ENCODE results near the gene GAS2L3. TPM values are rescaled to one million over a fixed set of nuclear protein-coding genes. Genes with fewer than 3 reads are reported as not detected.

The GAS2L3 gene
- polyA plus RNA-seq, 1 of the 3 experiments (the other 2 are of a cell fraction) = 1.6 TPM

- Histone ChIP-seq H3K4me1 (ENCODE audit: control insufficient read depth in 1 of 2, insufficient read depth in 2 of 2, low read depth in 1 of 2, low read length in 1 of 2) (no peaks in the 10 kb centered on the region; a peak in 1 of 4 replicates), H3F3A (replicated peaks; ENCODE audit: insufficient read depth) (no peaks in the 10 kb centered on the region), H3K4me2 (no peak overlapping the region), H3K9ac (no peak overlapping the region), H3K79me2 (ENCODE audit: insufficient read depth) (no peaks in the 10 kb centered on the region), H3K27ac (ENCODE audit: low read depth in 2 of 2, low read length in 1 of 2) (no peak overlapping the region), H3K9me3 (no peaks in the 10 kb centered on the region), H3K9me2 (no peaks in the 10 kb centered on the region), H4K20me1 (ENCODE audit: insufficient read depth) (no peaks in the 10 kb centered on the region), H3K36me3 (replicated peaks in 1 of 2; ENCODE audit: control insufficient read depth in 1 of 2, insufficient read depth in 2 of 2, low read length in 1 of 2) (no peaks in the 10 kb centered on the region), H2AFZ (ENCODE audit: low read depth) (no peak overlapping the region), H3K27me3 (ENCODE audit: insufficient read depth) (no peaks in the 10 kb centered on the region; the same call in 1 of the 2 replicates), H3K4me3 (ENCODE audit: low read depth in 2 of 2, low read length in 1 of 2) (no peak overlapping the region)
- POLR2A ChIA-PET = no interaction called here
- DNase-seq = no peak
- 13% methylated on average over 3 of the region's 3 CpGs for WGBS (ENCODE audit: low lambda C conversion rate)
- CTCF ChIA-PET = no interaction called here
- TF ChIP-seq FOXM1 (IDR thresholded peaks at IDR 0.05; ENCODE audit: low read depth) (no peak), TEAD4 (IDR thresholded peaks at IDR 0.05; ENCODE audit: borderline replicate concordance, insufficient read depth) (no peak), PBX3 (IDR thresholded peaks at IDR 0.05) (no peak), RXRA (IDR thresholded peaks at IDR 0.05; ENCODE audit: borderline replicate concordance, low read depth) (no peak), FOSL2 (IDR thresholded peaks at IDR 0.05; ENCODE audit: borderline replicate concordance, low read depth) (no peak), IRF3 (IDR thresholded peaks at IDR 0.05; ENCODE audit: low read depth, low read length) (no peak), MEF2A (IDR thresholded peaks at IDR 0.05; ENCODE audit: borderline replicate concordance, low read depth) (no peak)
Observed at GRCh38 chr12:100528034-100528433, 45.5 kb upstream of the GAS2L3 start.

- Histone ChIP-seq H4K20me1 (ENCODE audit: insufficient read depth) (no peaks in the 10 kb centered on the region), H2AFZ (ENCODE audit: low read depth) (no peak overlapping the region), H3K4me1 (ENCODE audit: control insufficient read depth in 1 of 2, insufficient read depth in 2 of 2, low read depth in 1 of 2, low read length in 1 of 2) (no peaks in the 10 kb centered on the region; a peak in 2 of 4 replicates), H3K27ac (ENCODE audit: low read depth in 2 of 2, low read length in 1 of 2) (no peak overlapping the region), H3K79me2 (ENCODE audit: insufficient read depth) (no peaks in the 10 kb centered on the region), H3K4me2 (no peak overlapping the region), H3F3A (replicated peaks; ENCODE audit: insufficient read depth) (no peaks in the 10 kb centered on the region), H3K27me3 (ENCODE audit: insufficient read depth) (no peaks in the 10 kb centered on the region; the same call in 1 of the 2 replicates), H3K9me2 (no peaks in the 10 kb centered on the region), H3K4me3 (ENCODE audit: low read depth in 2 of 2, low read length in 1 of 2) (no peak overlapping the region), H3K36me3 (replicated peaks in 1 of 2; ENCODE audit: control insufficient read depth in 1 of 2, insufficient read depth in 2 of 2, low read length in 1 of 2) (no peaks in the 10 kb centered on the region), H3K9me3 (no peaks in the 10 kb centered on the region), H3K9ac (no peak overlapping the region)
- POLR2A ChIA-PET = no interaction called here
- WGBS (ENCODE audit: low lambda C conversion rate) = 34% methylated on average over 1 of the region's 1 CpG
- CTCF ChIA-PET = no interaction called here
- DNase-seq = no peak
- TF ChIP-seq MXI1 (IDR thresholded peaks at IDR 0.05; ENCODE audit: low read depth, low read length) (no peak), REST (IDR thresholded peaks at IDR 0.05; ENCODE audit: low read depth, low read length) (no peak)
Observed at GRCh38 chr12:100528471-100529127, 44.9 kb upstream of the GAS2L3 start.
